SU-DHL-6 (cell line): ENCODE measurements around the gene FGF16.

Experiments used
- EZH2phosphoT487 ChIP-seq: fragments of 200-600 bp; sonication (generic), shearing (Covaris generic); conservative IDR thresholded peaks from 2 replicates; pipeline ENCODE4 v1.6.1; 2018; ENCODE audit warnings: mild to moderate bottlenecking, antibody characterized with exemption, low read length, moderate library complexity, mixed read lengths
- TF ChIP-seq, protein P1 (sequence below): fragments of 200-600 bp; sonication (generic); IDR thresholded peaks from one replicate; pipeline ENCODE4 v1.5.1; 2017; ENCODE audit warnings: antibody characterized with exemption, mild to moderate bottlenecking, low read length, moderate library complexity; ENCODE audit not compliant: insufficient read depth, poor library complexity, severe bottlenecking

GRCh38 chrX:77422891-77423648 is 24.1 kb upstream of the FGF16 start:
- TF ChIP-seq, protein P1, sequence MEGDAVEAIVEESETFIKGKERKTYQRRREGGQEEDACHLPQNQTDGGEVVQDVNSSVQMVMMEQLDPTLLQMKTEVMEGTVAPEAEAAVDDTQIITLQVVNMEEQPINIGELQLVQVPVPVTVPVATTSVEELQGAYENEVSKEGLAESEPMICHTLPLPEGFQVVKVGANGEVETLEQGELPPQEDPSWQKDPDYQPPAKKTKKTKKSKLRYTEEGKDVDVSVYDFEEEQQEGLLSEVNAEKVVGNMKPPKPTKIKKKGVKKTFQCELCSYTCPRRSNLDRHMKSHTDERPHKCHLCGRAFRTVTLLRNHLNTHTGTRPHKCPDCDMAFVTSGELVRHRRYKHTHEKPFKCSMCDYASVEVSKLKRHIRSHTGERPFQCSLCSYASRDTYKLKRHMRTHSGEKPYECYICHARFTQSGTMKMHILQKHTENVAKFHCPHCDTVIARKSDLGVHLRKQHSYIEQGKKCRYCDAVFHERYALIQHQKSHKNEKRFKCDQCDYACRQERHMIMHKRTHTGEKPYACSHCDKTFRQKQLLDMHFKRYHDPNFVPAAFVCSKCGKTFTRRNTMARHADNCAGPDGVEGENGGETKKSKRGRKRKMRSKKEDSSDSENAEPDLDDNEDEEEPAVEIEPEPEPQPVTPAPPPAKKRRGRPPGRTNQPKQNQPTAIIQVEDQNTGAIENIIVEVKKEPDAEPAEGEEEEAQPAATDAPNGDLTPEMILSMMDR = no peak
- TF ChIP-seq EZH2phosphoT487 = no peak
